ENCODE results near the gene NR1I3. TPM values are rescaled to one million over a fixed set of nuclear protein-coding genes. Genes with fewer than 3 reads are reported as not detected.

The NR1I3 gene
- total and polyA plus RNA-seq, 2 of the 13 experiments (the other 11 are each of a cell fraction or from before 2014, with no cell fraction given): 0.62 to 0.95 TPM

DNA sequence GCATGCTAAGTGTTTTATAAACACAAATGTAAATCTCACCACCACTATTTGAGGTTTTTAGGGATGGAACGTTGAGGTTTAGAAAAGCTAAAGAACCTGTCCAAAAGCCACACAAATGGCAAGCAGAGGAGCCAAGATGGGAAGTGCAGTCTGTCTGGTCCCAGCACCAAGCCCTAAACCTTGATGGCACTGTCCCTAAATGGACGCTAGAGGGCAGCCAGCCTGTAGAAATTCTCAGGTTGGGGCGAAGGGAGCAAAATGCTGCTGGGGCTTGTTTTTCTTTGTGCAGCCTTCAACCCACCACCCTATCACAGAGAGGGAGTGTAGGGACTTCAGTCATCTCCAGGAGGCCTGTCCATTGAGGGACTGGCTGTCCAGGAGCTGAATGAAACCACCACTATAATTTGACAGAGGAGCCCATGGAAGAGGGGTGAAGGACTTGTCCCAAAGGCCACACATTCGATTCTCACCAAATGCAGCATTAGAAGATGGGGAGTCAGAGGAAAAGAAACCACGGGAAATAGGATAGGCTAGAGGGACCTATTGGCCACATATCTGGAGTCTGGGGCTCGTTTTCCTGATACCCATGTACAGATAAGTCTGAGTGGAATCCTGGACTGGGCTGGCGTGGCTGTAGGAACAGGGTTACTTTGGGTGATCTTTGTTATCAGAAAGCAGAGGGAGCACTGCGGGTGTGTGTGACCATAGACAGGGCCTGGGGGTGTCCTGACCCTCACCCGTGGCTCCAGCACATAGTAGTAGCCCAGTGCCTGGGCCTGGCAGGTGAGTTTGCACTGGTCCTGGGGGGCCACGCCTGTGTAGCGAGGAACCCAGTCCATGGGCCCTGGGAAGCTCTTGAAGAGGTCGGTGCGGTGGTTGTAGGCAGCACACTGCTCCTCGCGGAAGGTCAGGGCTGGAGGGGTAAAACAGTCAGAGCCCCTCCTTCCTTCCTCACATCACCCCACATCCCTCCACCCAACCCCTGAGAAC lies 45.2 kb downstream of the NR1I3 start (continued):
- TF ChIP-seq, protein P1, sequence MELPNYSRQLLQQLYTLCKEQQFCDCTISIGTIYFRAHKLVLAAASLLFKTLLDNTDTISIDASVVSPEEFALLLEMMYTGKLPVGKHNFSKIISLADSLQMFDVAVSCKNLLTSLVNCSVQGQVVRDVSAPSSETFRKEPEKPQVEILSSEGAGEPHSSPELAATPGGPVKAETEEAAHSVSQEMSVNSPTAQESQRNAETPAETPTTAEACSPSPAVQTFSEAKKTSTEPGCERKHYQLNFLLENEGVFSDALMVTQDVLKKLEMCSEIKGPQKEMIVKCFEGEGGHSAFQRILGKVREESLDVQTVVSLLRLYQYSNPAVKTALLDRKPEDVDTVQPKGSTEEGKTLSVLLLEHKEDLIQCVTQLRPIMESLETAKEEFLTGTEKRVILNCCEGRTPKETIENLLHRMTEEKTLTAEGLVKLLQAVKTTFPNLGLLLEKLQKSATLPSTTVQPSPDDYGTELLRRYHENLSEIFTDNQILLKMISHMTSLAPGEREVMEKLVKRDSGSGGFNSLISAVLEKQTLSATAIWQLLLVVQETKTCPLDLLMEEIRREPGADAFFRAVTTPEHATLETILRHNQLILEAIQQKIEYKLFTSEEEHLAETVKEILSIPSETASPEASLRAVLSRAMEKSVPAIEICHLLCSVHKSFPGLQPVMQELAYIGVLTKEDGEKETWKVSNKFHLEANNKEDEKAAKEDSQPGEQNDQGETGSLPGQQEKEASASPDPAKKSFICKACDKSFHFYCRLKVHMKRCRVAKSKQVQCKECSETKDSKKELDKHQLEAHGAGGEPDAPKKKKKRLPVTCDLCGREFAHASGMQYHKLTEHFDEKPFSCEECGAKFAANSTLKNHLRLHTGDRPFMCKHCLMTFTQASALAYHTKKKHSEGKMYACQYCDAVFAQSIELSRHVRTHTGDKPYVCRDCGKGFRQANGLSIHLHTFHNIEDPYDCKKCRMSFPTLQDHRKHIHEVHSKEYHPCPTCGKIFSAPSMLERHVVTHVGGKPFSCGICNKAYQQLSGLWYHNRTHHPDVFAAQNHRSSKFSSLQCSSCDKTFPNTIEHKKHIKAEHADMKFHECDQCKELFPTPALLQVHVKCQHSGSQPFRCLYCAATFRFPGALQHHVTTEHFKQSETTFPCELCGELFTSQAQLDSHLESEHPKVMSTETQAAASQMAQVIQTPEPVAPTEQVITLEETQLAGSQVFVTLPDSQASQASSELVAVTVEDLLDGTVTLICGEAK (IDR thresholded peaks at IDR 0.05): no peak
- TF ChIP-seq, protein P1 (CRISPR knock-in tag; IDR thresholded peaks at IDR 0.05): no peak
- TF ChIP-seq ZNF660 (CRISPR knock-in tag; IDR thresholded peaks at IDR 0.05; ENCODE audit: borderline replicate concordance, low read depth): no peak
- no peak for TF ChIP-seq EP300 (IDR thresholded peaks at IDR 0.05; ENCODE audit: low read depth in 2 of 2, low read length in 2 of 2)
- TF ChIP-seq EP300 (CRISPR knock-in tag; IDR thresholded peaks at IDR 0.05; ENCODE audit: borderline replicate concordance): no peak
- TF ChIP-seq FOXP4 (CRISPR knock-in tag; IDR thresholded peaks at IDR 0.05): no peak
- TF ChIP-seq SP5 (CRISPR knock-in tag; IDR thresholded peaks at IDR 0.05; ENCODE audit: borderline replicate concordance, low read depth): no peak
- TF ChIP-seq KDM3A (CRISPR knock-in tag; IDR thresholded peaks at IDR 0.05; ENCODE audit: low read depth): no peak
- TF ChIP-seq ZSCAN5A (CRISPR knock-in tag; IDR thresholded peaks at IDR 0.05; ENCODE audit: borderline replicate concordance): no peak
- no peak for TF ChIP-seq PBX2 (CRISPR knock-in tag; IDR thresholded peaks at IDR 0.05)
- no peak; the same call in 1 of the 2 replicates for TF ChIP-seq ZNF788 (CRISPR knock-in tag; IDR thresholded peaks at IDR 0.05; ENCODE audit: borderline replicate concordance)
- TF ChIP-seq ZNF530 (CRISPR knock-in tag; IDR thresholded peaks at IDR 0.05; ENCODE audit: low read depth): no peak
- no peak for TF ChIP-seq SRSF9 (IDR thresholded peaks at IDR 0.05; ENCODE audit: borderline replicate concordance, insufficient read depth, low read depth, low read length, poor library complexity, severe bottlenecking)
